Stimulated activated CD4-positive, alpha-beta T cell treated with anti-CD3 and anti-CD28 coated beads, Interleukin-12 subunit alpha, Interleukin-12 subunit beta, amount 100 ng/mL, for 4 hours (primary cell): Measurements from ENCODE around the gene VPS33A.
A peak's percentile ranks its signal among the peaks of the same experiment; 100 is the strongest.
"Not testable (repeated sequence)": the region's sequence is repeated elsewhere in the genome, so short reads cannot be mapped to it uniquely, and the experiment has no call there.

ENCODE experiments used
- DNase-seq: peaks from one replicate; pipeline ENCODE4 v3.0.0-alpha.2; 2020

VPS33A gene

GRCh38 chr12:122266230-122266901 lies at the start of gene VPS33A:
Gene VPS33A, minus strand, starts transcription at chr12:122266494. Its CDS starts 86 bp downstream, at chr12:122266408.
- peak; percentile 94 for DNase-seq

GRCh38 chr12:122312926-122313325 lies 46.6 kb upstream of the VPS33A start:
- no peak for DNase-seq

GRCh38 chr12:122311696-122312095 lies 45.4 kb upstream of the VPS33A start:
- no peak for DNase-seq

GRCh38 chr12:122310626-122311333 lies 44.5 kb upstream of the VPS33A start:
- no peak for DNase-seq

- DNase-seq = no peak
Observed at GRCh38 chr12:122309564-122310121, 43.3 kb upstream of the VPS33A start.

- DNase-seq = no peak
Observed at GRCh38 chr12:122308811-122309210, 42.5 kb upstream of the VPS33A start.

DNA sequence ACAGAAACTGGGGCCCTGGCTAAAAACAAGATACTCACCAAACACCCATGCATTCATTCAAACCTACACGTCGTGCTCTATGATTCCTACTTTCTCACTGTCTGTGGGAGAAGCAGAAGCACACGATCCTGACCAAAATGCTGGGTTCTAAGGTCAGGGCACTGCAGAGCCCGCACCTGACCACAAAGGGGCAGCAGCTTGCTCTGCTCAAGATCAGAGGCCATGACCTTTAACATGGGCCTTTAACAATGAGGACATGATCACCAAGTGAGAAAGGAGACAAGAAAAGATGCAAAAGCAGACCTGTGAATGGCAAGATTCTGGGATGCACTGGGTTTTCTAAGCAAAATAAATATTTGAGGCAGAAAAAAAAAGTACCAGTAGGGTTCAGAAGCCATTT lies 40.1 kb upstream of the VPS33A start:
- no peak for DNase-seq

GRCh38 chr12:122304924-122305323 lies 38.6 kb upstream of the VPS33A start:
- no peak for DNase-seq

DNA sequence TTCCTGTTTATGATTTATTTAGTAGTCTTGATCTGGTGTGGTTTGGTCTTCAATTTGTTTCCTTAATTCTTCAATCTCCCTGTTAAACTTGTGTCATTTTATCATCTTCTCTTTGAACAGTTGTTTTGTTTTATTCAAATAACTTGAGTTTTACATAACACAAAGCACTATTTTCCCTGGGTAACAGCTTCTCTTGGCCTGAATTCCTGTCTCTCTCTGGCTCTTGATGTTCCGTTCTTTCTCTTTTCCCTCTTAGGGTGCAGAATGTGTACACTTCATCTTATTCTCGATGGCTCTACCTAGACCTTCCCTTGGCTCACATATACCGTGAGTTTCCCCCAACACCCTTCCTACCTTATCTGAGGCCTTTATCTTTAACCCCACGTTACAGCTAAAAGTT lies 36.8 kb upstream of the VPS33A start:
- no peak for DNase-seq

DNA sequence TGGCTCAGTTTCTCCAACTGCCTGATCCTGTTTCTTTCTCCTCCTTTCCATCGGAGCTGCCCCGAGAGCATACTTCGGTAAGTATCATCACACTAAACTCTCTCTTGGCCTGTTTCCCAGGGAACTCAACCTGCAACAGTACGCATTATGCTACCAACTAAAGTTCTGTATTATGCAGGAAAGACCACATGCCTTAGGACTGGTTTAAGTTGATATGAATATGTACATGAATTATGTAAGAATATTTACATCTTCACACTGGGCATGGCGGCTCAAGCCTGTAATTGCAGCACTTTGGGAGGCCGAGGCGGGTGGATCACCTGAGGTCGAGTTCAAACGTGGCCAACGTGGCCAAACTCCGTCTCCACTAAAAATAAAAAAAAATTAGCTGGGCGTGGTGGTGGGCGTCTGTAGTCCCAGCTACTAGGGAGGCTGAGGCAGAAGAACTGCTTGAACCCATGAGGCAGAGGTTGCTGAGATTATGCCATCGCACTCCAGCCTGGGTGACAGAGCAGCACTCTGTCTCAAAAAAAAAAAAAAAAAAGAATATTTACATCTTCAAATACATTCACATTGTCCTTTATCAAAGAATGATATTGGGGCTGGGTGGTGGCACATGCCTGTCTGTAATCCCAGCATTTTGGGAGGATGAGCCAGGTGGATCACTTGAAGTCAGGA lies 31.9 kb upstream of the VPS33A start:
- DNase-seq = no peak

DNA sequence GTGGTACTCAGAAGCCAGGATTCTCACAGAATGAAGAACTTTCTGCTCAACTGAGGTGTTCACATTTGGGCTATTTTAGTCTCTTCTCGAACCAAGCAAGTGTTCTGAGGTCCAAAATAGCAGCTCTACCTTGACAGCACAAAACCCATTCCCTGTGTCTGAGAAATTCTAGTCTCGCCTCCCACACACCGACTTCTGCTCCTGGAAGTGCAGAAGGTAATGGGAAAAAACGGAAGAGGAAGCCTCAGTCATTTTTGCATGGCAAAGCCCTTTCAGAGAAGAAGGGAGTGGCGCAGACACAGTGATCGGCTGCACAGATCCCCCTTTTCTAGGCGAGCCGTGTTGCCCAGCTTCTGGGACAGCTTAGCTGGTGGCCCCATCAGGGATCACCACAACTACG lies 31.2 kb upstream of the VPS33A start:
- no peak for DNase-seq

DNA sequence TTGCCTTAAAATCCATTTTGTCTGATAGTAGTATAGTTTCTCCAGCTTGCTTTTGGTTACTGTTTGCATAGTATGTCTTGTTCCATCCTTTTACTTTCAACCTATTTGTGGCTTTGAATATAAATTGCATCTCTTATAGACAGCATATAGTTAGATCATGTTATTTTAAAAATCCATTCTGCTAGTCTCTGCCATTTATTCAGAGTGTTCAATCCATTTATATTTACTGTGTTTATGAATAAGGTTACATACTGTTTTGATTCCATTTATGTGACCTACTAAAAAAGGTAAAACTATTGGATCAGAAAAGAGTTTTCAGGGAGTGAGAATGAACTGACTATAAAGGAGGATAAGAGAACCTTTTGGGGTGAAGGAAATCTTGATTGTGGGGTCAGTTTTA lies 29.6 kb upstream of the VPS33A start:
- DNase-seq = no peak

- no peak for DNase-seq
Observed at GRCh38 chr12:122293081-122293480, 26.8 kb upstream of the VPS33A start.

DNA sequence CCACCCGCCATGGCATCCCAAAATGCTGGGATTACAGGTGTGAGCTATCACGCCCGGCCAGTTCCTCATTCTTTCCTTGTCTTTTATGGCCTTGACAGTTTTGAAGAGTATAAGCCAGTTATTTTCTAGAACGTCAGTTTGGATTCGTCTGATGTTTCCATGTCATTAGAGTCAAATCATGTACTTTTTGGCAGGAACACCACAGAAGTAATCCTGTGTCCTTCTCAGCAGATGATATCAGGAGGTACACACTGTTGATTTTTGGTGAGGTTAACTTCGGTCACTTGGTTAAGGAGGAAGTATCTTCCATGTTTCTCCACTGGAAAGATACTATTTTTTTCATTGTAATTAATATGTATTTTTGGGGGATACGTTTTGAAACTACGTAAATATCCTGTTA lies 25.1 kb upstream of the VPS33A start:
- DNase-seq = no peak

DNA sequence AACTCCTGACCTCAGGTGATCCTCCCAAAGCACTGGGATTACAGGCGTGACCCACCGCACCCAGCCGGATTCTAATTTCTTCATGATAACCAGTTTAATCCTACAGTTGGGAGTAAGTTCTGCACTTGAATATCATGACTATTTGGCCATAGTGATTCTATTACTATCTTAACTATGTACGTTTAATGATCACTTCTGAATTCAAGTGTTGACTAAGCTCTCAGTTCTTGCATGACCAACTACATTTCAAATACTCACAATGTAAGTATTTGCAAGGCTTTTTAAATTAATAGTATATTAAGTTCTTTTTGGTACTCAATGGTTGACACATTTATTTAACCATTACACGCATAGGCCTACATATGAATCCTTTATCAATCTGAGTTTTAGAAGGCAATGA lies 17.4 kb upstream of the VPS33A start:
- DNase-seq = no peak

DNA sequence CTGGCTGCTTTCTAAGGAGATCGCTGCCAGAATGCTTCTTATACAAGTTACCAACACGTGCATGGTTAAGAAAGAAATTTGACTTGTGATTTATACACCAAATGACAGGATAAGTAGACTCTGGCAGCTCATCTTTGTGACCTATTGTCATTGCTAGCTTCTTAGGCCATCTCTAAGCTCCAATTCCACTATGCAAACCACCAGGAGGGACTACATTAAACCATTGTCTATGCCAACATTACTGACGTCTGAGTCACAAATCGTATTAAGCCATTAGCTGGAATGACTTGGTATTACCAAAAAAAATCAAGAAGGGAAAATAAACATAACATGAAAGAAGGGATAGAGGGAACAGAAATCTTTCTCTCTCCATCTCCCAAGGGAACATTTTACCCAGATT lies 15.8 kb upstream of the VPS33A start:
- DNase-seq = no peak

DNA sequence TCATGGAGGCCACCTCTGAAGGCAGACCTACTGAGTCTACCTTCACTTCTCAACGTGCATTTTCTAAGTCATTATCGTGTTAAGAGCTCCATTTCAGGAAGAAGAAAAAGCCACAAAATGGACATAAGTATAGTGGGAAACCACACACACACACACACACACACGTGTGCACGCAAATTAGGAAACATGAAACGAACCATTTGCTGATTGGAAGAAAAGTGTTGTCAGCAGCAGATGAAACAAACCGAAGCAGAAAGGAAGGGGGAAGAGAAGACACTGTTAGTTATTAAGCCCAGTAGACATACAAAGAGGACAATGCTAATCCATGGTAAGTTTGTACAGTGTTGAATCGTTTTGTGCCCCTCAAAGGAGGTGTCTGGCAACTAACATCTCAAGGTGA lies 9.9 kb upstream of the VPS33A start:
- no peak for DNase-seq

DNA sequence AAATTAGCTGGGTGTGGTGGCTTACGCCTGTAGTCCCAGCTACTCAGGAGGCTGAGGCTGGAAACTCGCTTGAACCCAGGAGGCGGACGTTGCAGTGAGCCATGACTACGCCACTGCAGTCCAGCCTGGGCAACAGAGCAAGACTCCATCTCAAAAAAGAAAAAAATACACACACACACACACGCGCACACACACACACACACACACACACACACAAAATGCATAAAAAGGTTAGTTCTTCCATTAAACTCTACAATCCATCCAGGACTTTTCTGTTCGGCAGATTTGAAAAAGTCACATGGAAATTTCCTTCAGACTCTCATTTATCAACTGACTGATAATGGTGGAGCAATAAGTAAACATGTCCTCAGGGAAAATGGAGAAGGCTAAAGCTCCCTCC lies 9.2 kb upstream of the VPS33A start:
- DNase-seq = no peak

DNA sequence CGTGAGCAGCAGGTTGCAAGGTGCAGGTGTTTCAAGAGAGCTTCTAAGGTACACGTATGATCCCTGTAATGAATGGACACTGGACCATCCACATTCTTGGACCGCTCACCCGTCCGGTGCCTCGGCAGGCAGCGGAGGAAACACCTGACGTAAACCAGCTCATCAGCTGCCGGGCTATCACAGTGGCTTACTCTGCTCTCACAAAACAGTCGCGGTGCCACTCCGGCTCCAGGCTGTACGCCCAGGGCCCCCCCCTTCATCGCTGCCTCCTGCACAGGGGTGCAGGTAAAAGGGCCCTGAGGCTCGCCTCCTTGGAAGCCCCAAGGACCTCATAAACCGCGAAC lies 436 bp downstream of the VPS33A start:
- DNase-seq = no peak

- DNase-seq = no peak
Observed at GRCh38 chr12:122265476-122265875, 818 bp downstream of the VPS33A start.

GRCh38 chr12:122260735-122261134 lies 5.6 kb downstream of the VPS33A start:
- DNase-seq = not testable (repeated sequence)

GRCh38 chr12:122258939-122259338 lies 7.4 kb downstream of the VPS33A start:
- not testable (repeated sequence) for DNase-seq

DNA sequence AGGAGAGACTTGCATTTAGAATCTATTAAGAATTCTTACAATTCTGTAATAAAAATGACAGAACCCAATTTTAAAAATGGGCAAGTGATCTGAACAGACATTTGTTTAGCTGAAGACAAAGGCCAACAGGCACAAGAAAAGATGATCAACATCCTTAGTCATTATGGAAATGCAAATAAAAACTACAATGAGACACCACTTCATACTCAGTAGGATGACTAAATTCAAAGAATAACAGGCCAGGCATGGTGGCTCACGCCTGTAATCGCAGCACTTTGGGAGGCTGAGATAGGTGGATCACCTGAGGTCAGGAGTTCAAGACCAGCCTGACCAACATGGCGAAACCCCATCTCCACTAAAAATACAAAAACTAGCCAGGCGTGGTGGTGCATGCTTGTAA lies 7.8 kb downstream of the VPS33A start:
- DNase-seq = not testable (repeated sequence)

GRCh38 chr12:122250536-122250935 lies 15.8 kb downstream of the VPS33A start:
- DNase-seq = no peak
